GM18909 (cell line): ENCODE measurements around the gene THSD7A.

ENCODE experiments used
- ATAC-seq: cut with Tn5 transposase; IDR thresholded peaks from one replicate; pipeline ENCODE4 v1.9.1; 2021; ENCODE audit warnings: mild to moderate bottlenecking; ENCODE audit not compliant: unreplicated experiment, poor library complexity

The THSD7A gene, protein sequence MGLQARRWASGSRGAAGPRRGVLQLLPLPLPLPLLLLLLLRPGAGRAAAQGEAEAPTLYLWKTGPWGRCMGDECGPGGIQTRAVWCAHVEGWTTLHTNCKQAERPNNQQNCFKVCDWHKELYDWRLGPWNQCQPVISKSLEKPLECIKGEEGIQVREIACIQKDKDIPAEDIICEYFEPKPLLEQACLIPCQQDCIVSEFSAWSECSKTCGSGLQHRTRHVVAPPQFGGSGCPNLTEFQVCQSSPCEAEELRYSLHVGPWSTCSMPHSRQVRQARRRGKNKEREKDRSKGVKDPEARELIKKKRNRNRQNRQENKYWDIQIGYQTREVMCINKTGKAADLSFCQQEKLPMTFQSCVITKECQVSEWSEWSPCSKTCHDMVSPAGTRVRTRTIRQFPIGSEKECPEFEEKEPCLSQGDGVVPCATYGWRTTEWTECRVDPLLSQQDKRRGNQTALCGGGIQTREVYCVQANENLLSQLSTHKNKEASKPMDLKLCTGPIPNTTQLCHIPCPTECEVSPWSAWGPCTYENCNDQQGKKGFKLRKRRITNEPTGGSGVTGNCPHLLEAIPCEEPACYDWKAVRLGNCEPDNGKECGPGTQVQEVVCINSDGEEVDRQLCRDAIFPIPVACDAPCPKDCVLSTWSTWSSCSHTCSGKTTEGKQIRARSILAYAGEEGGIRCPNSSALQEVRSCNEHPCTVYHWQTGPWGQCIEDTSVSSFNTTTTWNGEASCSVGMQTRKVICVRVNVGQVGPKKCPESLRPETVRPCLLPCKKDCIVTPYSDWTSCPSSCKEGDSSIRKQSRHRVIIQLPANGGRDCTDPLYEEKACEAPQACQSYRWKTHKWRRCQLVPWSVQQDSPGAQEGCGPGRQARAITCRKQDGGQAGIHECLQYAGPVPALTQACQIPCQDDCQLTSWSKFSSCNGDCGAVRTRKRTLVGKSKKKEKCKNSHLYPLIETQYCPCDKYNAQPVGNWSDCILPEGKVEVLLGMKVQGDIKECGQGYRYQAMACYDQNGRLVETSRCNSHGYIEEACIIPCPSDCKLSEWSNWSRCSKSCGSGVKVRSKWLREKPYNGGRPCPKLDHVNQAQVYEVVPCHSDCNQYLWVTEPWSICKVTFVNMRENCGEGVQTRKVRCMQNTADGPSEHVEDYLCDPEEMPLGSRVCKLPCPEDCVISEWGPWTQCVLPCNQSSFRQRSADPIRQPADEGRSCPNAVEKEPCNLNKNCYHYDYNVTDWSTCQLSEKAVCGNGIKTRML (N-terminal part only)

DNA sequence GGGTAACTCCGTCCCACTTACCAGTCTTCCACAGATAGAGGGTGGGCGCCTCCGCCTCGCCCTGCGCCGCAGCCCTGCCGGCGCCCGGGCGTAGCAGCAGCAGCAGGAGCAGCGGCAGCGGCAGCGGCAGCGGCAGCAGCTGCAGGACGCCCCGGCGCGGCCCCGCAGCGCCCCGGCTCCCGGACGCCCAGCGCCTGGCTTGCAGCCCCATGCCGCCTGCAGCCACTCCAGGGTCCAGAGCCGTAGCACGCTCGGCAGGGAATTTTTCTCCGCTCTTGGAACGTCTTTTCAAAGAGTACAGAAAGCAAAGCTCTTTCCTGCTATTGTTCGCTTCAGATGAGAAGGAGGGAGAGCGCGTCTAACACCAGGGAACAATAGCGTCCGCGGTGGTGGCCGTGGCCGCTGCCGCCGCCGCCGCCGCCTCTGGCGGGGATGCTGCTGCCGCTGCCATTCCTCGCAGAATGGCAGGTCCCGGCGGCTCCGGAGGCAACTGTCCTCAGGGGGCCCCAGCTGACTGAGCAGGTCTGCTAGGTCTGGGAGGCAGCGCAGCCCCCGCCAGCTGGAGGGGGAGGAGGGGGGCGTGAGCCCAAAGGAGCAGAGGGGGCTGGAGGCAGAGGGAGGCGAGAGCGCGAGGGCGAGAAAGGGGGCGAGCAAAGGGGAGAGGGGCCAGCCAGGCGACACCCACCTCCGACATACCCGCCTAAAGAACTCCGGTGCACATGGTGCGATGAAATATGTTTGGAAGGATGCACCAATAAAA, at the start of gene THSD7A:
Gene THSD7A, minus strand, starts transcription at position 463 of the 760 bp plus-strand sequence. Its CDS starts 252 bp downstream, at position 211.
- peak; percentile 69 for ATAC-seq

DNA sequence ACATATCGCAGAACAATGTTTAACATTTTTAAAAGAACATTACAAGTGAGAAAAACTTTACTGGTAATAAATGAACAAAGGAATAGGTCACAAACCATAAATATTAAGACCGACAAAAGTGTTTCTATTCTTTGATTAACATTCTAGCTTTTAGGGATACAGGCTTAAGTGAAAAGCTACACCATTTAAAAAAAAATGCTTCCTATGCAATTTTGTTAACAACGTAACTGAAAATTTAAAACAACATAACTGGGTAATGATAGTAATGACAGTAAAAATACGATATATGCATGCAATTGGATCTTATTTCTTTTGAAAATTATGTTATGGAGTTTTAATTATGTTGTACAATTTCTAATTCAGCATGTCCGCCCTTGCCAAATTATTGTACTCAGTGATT, 49.7 kb upstream of the THSD7A start:
- ATAC-seq, result no peak

DNA sequence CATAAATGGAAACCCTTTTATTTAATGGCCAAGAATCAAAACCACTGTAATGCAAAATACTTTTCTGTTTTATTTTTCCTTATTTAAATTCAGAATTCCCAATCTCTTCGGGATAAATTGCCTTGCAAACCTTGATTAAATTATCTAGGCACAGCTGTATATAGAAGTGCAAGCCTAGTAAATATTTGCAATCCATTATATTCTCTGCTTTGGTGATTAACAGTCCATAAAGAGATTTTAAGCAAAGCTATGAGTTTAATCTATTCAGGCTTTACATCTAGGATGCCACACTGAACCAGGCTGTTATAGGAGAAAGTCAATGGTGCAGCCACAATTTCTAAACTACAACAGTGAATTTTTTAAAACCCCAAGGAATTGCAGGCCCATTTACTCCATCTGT, 43.6 kb upstream of the THSD7A start:
- ATAC-seq, result no peak

GRCh38 chr7:11865671-11866070, 33.7 kb upstream of the THSD7A start:
- ATAC-seq, result no peak

DNA sequence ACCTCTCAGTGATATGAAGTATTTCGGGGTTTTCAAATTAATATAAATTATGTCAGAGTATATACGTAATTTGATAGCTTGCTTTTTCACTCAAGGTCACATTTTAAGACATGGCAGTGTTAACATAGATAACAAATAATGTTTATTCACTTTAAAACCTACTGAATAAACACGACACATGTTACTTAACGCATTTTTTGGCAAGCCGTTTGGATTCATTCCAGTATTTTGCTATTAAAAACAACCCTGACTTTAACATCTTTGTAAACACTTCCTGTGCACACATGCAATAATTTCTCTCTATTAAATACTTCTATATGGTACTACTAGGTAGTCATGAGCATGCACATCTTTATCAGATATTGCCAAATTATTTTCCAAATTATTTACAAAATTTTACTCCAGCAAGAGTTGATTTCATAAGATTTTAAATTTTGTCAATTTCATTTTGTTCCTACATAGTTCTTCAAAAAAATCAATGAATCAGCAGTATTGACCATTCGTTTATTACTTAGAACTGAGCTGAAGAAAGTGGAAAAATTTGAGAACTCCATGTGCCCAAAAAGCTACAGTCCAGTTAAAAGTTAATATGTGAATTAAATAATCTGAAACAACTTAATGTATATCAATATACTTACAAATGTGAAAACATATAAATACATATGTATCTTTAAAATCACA, 26.8 kb upstream of the THSD7A start:
- no peak for ATAC-seq

DNA sequence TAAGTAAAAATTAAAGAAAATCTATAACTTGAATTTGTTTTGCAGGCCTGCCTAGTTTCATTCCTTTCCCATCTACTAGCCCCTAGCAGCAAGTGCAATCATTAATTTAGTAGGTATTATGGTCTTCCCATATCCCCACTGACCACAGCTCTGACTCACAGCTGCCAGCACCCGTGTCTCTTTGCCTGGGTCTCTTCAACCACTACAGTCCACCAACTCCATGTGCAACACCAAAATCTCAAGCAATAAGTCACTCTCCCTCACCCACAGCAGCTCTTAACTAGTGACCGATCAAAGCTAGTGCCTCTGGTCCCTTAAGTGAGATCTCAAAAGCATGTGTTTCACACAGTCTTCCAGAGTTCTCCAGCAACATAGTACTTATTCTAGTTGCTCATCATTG, 26.0 kb upstream of the THSD7A start:
- ATAC-seq, result no peak

DNA sequence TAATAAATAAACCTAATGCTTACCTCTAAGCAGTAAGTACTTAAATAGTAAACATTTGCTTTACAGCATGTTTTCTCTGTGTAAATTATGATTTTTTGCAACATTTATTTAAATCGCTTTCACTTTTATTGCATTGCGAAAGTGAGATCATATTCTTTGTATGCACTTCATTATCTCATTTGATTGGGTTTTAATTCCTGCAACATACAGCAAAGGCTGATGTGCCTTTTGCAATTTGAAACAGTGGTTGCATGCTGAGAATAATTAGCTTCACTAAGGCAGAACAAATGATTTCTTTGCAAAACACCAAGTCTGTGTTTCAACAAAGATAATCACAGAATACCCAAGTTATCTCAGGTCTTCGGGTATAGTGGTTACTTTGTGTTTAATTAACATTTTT, 16.3 kb upstream of the THSD7A start:
- no peak for ATAC-seq

GRCh38 chr7:11847336-11847735, 15.3 kb upstream of the THSD7A start:
- ATAC-seq, result no peak

DNA sequence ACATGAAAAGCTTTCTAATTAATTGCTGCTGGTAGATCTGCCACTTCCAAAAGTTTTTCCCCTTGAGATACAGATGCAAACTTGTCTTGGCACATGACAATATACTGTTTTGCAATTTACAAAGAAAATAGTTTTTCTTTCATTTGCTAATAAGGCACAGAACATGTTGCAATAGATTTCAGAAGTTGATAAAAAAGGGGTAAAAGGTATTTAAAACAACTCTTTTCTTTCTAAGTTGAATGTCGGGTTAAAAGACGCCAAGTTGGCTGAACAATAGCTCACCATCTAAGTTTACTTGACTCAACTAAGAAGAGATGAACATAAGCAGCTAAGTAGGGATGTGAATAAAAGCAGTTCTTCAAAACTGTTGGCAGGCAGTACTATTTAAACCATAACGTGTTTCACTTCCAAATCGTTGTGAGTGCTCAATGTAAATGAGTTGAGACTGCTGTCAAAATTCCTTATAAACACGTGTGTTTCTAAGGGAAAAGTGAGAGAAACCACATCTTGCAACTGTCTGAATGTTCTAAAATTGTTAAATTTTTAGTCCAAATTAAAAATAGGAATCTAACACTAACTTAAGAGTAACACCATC, 14.5 kb upstream of the THSD7A start:
- no peak for ATAC-seq

- ATAC-seq, result peak; percentile 66
Measured at GRCh38 chr7:11843113-11843765, 11.2 kb upstream of the THSD7A start.

- no peak for ATAC-seq
Measured at GRCh38 chr7:11841657-11842056, 9.7 kb upstream of the THSD7A start.

GRCh38 chr7:11835260-11835659, 3.3 kb upstream of the THSD7A start:
- no peak for ATAC-seq

DNA sequence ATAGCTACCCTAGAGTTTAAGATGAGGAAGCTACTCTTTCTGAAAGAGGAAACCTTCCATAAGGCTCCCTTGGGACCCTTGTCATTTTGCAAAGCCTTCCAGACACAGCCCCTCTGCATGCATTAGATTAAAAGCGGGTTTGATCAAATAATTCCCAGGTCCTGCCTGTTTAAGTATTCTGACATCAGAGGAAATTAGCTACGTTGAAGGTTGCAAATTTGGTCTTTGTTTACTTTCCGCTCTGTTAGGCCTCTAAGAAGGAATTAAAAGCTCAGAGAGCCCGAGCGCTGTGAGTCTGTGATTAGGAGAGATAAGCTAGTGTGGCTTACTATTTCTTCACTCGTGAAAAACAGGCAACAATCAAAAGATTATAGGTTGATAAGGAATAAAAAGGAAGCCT, 1.4 kb upstream of the THSD7A start:
- no peak for ATAC-seq

GRCh38 chr7:11831156-11831735, 752 bp downstream of the THSD7A start:
- no peak for ATAC-seq

GRCh38 chr7:11830582-11831155, 1.3 kb downstream of the THSD7A start:
- ATAC-seq, result no peak

DNA sequence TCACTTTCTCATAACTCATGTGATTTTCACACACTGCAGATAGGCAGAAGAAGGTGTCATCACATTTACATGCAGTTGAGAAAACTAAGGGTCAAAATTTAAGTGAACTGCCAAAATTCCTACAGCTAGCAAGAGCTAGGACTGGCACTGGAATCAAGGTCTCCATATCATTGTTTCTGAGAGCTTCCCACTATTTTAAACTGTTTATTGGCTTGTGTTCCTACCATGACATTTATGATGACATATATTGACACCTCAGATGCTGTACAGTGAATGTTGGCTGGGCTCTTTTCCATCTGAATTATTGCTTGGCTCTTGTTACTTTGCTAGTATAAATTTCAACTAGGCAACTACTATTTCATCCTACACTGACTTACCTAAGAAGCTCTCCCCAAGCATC, 2.0 kb downstream of the THSD7A start:
- ATAC-seq, result no peak

DNA sequence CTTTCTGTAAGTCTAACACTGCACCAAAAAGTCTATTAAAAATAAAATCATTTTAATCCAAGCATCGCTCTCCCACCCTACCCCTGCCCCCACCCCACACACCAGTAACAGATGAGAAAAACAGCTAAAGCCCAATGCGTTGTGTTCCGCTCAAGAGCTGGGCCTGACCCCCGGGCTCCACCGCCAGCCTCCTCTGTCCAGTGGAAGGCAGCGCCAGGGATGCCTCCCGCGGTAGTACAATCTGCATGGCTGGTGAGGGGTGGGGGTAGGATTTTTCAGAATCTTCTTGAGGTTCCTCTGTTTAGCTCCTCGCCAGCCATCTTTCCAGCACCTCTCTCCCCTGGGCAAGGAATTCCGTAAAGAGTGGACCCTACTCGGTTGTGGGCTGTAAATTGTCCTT, 12.1 kb downstream of the THSD7A start:
- ATAC-seq, result no peak

GRCh38 chr7:11819271-11819670, 12.7 kb downstream of the THSD7A start:
- ATAC-seq, result no peak
